ENCODE data around the gene SEMA3B. TPM values are rescaled to one million over a fixed set of nuclear protein-coding genes. Genes with fewer than 3 reads are reported as not detected.

Gene SEMA3B
- total RNA-seq, 1 experiment from 2014 or later: 6.4 TPM

DNA sequence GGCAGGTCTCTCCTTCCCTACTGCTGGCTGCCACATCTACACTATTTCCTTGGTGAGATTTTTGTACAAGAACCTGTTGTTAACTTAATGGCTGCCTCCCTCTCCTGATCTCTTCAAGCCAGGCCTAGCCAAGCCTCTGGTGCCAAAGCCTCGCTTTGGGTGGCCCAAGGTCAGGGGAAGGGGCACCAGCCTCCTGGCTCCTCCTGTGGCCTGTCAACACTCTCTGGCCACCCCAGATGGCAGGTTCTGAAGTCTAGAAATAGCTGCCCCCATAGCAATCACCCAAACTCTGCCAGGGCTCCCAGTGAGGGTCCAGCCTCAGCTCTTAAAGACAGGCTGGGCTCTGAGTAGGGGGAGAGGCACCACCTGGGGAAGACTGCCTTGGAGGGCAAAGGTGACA, 18.3 kb downstream of the SEMA3B start:
- Histone ChIP-seq H3K79me1 (ENCODE audit: insufficient read depth, low read depth, low read length, poor library complexity, severe bottlenecking) (no peaks in the 10 kb centered on the region), H2AK5ac (ENCODE audit: insufficient read length, low read length) (no peak overlapping the region), H3K56ac (ENCODE audit: insufficient read length, low read depth, low read length) (no peak overlapping the region), H3K9ac (ENCODE audit: extremely low read depth, insufficient read length, low read length) (no peak overlapping the region), H3K4me1 (ENCODE audit: insufficient read depth, low read length) (no peaks in the 10 kb centered on the region), H3K18ac (ENCODE audit: insufficient read length, low read depth, low read length) (no peak overlapping the region), H2BK12ac (ENCODE audit: insufficient read length, low read depth, low read length) (no peak overlapping the region), H2BK120ac (ENCODE audit: low read depth, low read length, poor library complexity, severe bottlenecking) (no peak overlapping the region), H2BK20ac (ENCODE audit: low read depth, low read length, poor library complexity, severe bottlenecking) (no peak overlapping the region), H3K14ac (ENCODE audit: insufficient read depth, low read length) (no peak overlapping the region), H2AFZ (ENCODE audit: low read length) (no peak overlapping the region), H4K91ac (ENCODE audit: insufficient read length, low read depth, low read length) (no peak overlapping the region), H3K9me3 (ENCODE audit: control insufficient read depth, low read depth, low read length) (no peaks in the 10 kb centered on the region), H3K79me2 (ENCODE audit: insufficient read depth, low read length) (peaks cover 3% of the 10 kb centered on the region; the same call in 1 of the 2 replicates), H3K27ac (ENCODE audit: insufficient read length, low read depth, low read length) (no peak overlapping the region), H3K4me2 (ENCODE audit: insufficient read depth, insufficient read length, low read length) (no peak overlapping the region), H3K4ac (ENCODE audit: low read depth, low read length) (no peak overlapping the region), H2BK15ac (ENCODE audit: low read depth, low read length) (no peak overlapping the region), H4K5ac (ENCODE audit: insufficient read length, low read depth, low read length) (no peak overlapping the region), H3K23ac (ENCODE audit: insufficient read length, low read depth, low read length) (no peak overlapping the region), H3K23me2 (ENCODE audit: insufficient read length, low read depth, low read length, poor library complexity, severe bottlenecking) (peaks cover 5% of the 10 kb centered on the region), H3K27me3 (ENCODE audit: insufficient read depth, low read length) (no peaks in the 10 kb centered on the region), H4K20me1 (ENCODE audit: control insufficient read depth, insufficient read depth, insufficient read length) (no peaks in the 10 kb centered on the region), H4K8ac (replicated peaks; ENCODE audit: insufficient read length, low read depth, low read length) (no peak overlapping the region), H3T11ph (ENCODE audit: low read length) (no peak overlapping the region), H2BK5ac (ENCODE audit: insufficient read length, low read length) (no peak overlapping the region)
- TF ChIP-seq, protein P1, sequence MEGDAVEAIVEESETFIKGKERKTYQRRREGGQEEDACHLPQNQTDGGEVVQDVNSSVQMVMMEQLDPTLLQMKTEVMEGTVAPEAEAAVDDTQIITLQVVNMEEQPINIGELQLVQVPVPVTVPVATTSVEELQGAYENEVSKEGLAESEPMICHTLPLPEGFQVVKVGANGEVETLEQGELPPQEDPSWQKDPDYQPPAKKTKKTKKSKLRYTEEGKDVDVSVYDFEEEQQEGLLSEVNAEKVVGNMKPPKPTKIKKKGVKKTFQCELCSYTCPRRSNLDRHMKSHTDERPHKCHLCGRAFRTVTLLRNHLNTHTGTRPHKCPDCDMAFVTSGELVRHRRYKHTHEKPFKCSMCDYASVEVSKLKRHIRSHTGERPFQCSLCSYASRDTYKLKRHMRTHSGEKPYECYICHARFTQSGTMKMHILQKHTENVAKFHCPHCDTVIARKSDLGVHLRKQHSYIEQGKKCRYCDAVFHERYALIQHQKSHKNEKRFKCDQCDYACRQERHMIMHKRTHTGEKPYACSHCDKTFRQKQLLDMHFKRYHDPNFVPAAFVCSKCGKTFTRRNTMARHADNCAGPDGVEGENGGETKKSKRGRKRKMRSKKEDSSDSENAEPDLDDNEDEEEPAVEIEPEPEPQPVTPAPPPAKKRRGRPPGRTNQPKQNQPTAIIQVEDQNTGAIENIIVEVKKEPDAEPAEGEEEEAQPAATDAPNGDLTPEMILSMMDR (conservative IDR thresholded peaks at IDR 0.05): no peak
- Mint-ChIP-seq H3K27ac (no peak overlapping the region), H3K9me3 (no peaks in the 10 kb centered on the region), H3K4me1 (peaks cover 5 to 6% of the 10 kb centered on the region in 2 experiments), H3K36me3 (ENCODE audit: insufficient read depth in 1 of 3, low read depth in 3 of 3) (peaks cover 26 to 44% (median 40%) of the 10 kb centered on the region in 3 experiments; a peak in 6 of 7 replicates), H3K4me3 (no peak overlapping the region; a peak in 1 of 5 replicates), H3K27me3 (ENCODE audit: low read depth) (peaks cover 1% of the 10 kb centered on the region; the same call in 1 of the 2 replicates)
- no CpG with 5 or more reads among the region's 1 CpG for WGBS (ENCODE audit: extremely low coverage, insufficient read length, low lambda C conversion rate)
- no peak for DNase-seq
